Measurements from ENCODE around the gene SOX6.

SOX6 gene

DNA sequence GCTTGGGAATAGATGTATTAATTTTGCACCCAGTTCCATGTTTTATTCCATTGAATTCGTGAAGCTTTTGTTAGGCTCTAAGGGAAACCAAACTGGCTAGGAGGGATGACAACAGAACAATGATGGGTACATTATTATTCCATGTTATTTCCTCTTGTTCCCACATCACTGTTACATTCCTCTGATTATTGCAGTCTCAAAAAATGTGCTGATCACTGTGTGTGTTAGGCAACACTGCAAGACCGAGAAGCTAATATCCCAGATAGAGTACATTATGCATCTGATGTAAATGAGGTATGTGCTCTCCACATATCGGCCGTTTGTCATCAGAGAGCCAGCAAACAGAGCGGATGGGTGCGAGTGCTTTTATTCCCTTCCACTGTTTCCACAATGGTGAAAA lies 327.9 kb downstream of the SOX6 start:
- in situ Hi-C loops (cut with HindIII; ENCODE audit: low sequenced_read_pairs), result no loop called here
- no peak overlapping the region for H3K4me3 ChIP-seq (ENCODE audit: low read depth, low read length)
- DNase-seq (ENCODE audit: low read depth), result peak; percentile 1
- TF ChIP-seq, protein P1, sequence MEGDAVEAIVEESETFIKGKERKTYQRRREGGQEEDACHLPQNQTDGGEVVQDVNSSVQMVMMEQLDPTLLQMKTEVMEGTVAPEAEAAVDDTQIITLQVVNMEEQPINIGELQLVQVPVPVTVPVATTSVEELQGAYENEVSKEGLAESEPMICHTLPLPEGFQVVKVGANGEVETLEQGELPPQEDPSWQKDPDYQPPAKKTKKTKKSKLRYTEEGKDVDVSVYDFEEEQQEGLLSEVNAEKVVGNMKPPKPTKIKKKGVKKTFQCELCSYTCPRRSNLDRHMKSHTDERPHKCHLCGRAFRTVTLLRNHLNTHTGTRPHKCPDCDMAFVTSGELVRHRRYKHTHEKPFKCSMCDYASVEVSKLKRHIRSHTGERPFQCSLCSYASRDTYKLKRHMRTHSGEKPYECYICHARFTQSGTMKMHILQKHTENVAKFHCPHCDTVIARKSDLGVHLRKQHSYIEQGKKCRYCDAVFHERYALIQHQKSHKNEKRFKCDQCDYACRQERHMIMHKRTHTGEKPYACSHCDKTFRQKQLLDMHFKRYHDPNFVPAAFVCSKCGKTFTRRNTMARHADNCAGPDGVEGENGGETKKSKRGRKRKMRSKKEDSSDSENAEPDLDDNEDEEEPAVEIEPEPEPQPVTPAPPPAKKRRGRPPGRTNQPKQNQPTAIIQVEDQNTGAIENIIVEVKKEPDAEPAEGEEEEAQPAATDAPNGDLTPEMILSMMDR (IDR thresholded peaks at IDR 0.05; ENCODE audit: low read depth, low read length, missing control alignments), result no peak

DNA sequence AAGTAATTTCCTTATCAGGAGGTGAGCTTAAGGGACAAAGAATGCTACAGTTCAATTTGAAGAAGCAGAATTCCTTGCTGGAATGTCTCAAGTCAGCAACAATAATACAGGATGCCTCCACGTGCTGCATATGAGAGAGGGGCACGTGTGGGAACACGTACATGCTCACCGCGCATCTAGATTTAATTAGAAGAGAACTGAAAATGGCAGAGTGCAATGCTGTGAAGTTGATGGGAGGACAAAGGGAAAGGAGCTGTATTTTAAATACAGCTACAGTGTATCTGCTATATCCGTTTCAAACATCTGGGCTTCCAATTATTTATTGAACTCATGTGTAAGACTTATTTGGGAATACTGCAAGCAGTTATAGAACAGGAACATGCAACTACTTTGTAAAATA lies 328.7 kb downstream of the SOX6 start:
- in situ Hi-C loops (cut with HindIII; ENCODE audit: low sequenced_read_pairs), result no loop called here
- TF ChIP-seq, protein P1 (IDR thresholded peaks at IDR 0.05; ENCODE audit: low read depth, low read length, missing control alignments), result no peak
- no peak overlapping the region for H3K4me3 ChIP-seq (ENCODE audit: low read depth, low read length)
- DNase-seq (ENCODE audit: low read depth), result no peak

DNA sequence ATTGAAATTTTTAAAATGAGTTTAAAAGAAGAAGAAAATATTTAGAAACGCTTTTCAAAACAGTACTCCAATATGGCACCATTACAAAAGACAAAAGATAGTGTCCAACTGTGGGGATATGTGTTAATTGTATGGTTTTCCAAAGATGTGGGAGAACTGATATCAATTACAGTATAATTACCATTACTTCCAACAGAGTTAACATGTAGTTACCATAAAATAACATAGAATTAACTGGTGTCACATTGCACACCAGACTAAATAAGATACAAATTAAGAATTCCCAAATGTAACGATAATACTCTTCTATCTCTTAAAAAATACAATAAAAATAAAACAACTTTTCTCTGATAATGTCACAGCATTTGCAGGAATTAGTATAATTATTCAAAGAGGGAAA lies 329.5 kb downstream of the SOX6 start:
- in situ Hi-C loops (cut with HindIII; ENCODE audit: low sequenced_read_pairs), result no loop called here
- TF ChIP-seq, protein P1 (IDR thresholded peaks at IDR 0.05; ENCODE audit: low read depth, low read length, missing control alignments), result no peak
- DNase-seq (ENCODE audit: low read depth), result no peak
- no peak overlapping the region for H3K4me3 ChIP-seq (ENCODE audit: low read depth, low read length)

DNA sequence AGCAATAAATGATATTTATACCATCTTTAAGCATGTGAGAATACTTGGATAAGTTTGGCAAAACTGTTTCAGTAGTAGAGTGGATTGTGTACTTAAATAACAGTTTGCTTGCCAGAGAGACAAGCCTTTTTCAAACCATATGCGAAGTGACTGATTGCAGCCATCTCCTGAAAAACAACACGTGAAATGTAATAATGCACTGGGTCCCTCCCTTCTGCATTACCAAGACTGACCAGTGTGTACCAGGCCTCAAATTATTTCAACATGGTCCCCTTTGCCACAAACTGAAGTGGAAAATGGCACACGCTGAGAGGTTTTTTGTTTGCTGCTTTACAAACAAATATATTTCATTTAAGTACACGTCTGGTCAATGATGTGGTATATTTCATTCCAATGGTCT lies 337.4 kb downstream of the SOX6 start:
- DNase-seq (ENCODE audit: low read depth), result no peak
- no peak overlapping the region for H3K4me3 ChIP-seq (ENCODE audit: low read depth, low read length)
- TF ChIP-seq, protein P1 (IDR thresholded peaks at IDR 0.05; ENCODE audit: low read depth, low read length, missing control alignments), result no peak
- in situ Hi-C loops (cut with HindIII; ENCODE audit: low sequenced_read_pairs), result no loop called here

DNA sequence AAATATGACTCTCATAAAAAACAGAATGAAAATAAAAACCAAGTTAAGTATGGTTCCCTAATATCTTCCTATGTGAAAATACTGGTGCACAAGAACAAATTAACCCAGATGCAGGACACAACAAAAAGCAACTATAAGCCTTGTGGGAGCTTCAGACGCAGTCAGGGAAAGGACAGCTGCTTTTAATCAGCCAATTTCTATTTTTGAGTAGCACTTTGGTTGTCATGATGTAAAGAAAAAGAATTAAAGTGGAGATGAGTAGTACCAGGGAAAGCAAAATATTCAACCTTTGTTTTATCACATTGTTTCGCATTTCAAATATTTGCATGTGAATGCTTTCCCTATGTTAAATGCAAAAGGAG lies 339.9 kb downstream of the SOX6 start:
- no peak overlapping the region for H3K4me3 ChIP-seq (ENCODE audit: low read depth, low read length)
- in situ Hi-C loops (cut with HindIII; ENCODE audit: low sequenced_read_pairs), result no loop called here
- DNase-seq (ENCODE audit: low read depth), result no peak
- TF ChIP-seq, protein P1 (IDR thresholded peaks at IDR 0.05; ENCODE audit: low read depth, low read length, missing control alignments), result no peak

DNA sequence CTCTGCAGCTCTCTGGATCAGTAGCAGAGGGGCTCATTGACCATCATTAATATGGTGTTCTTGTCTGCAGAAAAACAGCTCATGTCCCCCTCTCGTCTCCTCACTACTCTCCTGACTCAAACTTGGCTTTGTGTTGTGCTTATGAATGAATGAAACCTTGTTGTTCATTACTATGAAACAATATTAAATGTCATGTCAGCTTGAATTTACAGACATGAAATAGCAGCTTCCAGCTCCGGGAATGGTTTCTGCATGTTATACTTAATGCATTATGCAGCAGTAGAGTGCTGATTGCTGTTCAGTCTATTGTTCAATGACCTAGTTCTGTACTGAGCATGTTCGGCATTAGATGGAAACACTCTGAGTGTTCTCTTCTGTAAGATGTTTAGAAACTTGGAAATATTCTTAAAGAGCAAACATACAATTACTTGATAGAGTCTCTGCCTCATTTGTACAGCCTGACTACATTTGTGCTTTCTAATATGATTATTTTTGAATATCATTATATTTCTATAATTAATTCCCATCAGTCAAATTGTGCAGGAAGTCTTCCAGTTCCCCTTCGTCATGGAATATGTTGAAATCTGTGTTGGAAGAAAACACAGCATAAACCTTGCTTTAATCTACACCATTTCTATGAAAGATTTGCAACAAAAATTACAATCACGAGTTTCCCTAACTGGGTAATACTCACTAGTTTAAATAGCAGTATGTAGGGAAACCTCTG lies 340.4 kb downstream of the SOX6 start:
- in situ Hi-C loops (cut with HindIII; ENCODE audit: low sequenced_read_pairs), result no loop called here

More for the DNA sequence above, 340.4 kb downstream of the SOX6 start:
- H3K4me3 ChIP-seq (ENCODE audit: low read depth, low read length), result no peak overlapping the region
- TF ChIP-seq, protein P1 (IDR thresholded peaks at IDR 0.05; ENCODE audit: low read depth, low read length, missing control alignments), result no peak
- no peak for DNase-seq (ENCODE audit: low read depth)
